ENCODE measurements around the gene B3GAT3.

DNA sequence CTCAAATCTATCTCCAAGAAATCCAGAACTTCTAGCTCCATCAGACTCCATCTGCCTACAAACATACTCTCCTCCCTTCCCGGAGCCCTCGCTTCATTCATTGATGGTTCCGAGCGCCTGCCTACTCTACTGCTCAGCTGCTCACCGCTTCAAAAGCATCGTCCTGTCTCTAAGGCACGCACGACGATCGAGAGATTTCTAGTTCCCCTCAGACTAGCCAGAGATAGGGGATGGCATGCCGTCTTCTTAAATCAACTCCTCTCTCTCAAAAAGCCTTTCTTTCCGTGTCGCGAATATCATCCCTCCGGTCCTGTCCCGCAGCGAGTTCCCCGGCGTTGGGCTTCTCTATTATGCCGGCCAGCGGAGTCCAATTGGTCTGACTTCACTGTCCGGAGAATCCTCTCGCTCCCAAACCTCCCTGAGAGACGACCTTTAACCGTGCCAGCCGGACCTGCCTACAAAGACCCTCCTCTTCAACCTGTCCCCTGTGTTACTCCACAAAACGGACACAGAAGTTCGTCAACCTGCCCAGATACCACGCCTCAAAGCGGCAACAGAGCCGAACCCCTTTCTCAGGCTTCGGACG lies 48.7 kb downstream of the B3GAT3 start:
- TF ChIP-seq CTCF (IDR thresholded peaks at IDR 0.05 in 4 of 5, conservative IDR thresholded peaks at IDR 0.05 in 1 of 5) (no peak), POLR2A (IDR thresholded peaks at IDR 0.05) (no peak)

Measured in gastrocnemius medialis (tissue), 4 donors.